ENCODE measurements around the gene PAPPA. TPM values are rescaled to one million over a fixed set of nuclear protein-coding genes. Genes with fewer than 3 reads are reported as not detected.

The PAPPA gene
- total RNA-seq, 1 donor from 2014 or later, result 219 TPM

- no peaks in the 10 kb centered on the region for H3K9me3 Mint-ChIP-seq (ENCODE audit: low read depth)
- peaks cover 3% of the 10 kb centered on the region for H3K36me3 Mint-ChIP-seq (ENCODE audit: low read depth)
- H3K27me3 Mint-ChIP-seq (ENCODE audit: low read depth), result no peaks in the 10 kb centered on the region
- H3K27ac Mint-ChIP-seq (ENCODE audit: unreplicated experiment), result peak overlapping the region; percentile 98
- H3K4me1 Mint-ChIP-seq (ENCODE audit: low read depth), result peaks cover 54% of the 10 kb centered on the region
- TF ChIP-seq, protein P1, sequence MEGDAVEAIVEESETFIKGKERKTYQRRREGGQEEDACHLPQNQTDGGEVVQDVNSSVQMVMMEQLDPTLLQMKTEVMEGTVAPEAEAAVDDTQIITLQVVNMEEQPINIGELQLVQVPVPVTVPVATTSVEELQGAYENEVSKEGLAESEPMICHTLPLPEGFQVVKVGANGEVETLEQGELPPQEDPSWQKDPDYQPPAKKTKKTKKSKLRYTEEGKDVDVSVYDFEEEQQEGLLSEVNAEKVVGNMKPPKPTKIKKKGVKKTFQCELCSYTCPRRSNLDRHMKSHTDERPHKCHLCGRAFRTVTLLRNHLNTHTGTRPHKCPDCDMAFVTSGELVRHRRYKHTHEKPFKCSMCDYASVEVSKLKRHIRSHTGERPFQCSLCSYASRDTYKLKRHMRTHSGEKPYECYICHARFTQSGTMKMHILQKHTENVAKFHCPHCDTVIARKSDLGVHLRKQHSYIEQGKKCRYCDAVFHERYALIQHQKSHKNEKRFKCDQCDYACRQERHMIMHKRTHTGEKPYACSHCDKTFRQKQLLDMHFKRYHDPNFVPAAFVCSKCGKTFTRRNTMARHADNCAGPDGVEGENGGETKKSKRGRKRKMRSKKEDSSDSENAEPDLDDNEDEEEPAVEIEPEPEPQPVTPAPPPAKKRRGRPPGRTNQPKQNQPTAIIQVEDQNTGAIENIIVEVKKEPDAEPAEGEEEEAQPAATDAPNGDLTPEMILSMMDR (IDR thresholded peaks at IDR 0.05), result peak; percentile 82
- DNase-seq (ENCODE audit: low spot score), result no peak
- H3K4me3 Mint-ChIP-seq (ENCODE audit: unreplicated experiment), result peak overlapping the region; percentile 38
These were observed 1.2 kb upstream of the PAPPA start for GRCh38 chr9:116152390-116152789.

GRCh38 chr9:116152941-116153764 lies 438 bp upstream of the PAPPA start:
- DNase-seq (ENCODE audit: low spot score), result no peak
- peak overlapping the region; percentile 98 for H3K27ac Mint-ChIP-seq (ENCODE audit: unreplicated experiment)
- H3K36me3 Mint-ChIP-seq (ENCODE audit: low read depth), result peaks cover 3% of the 10 kb centered on the region
- no peaks in the 10 kb centered on the region for H3K27me3 Mint-ChIP-seq (ENCODE audit: low read depth)
- no peaks in the 10 kb centered on the region for H3K9me3 Mint-ChIP-seq (ENCODE audit: low read depth)
- H3K4me1 Mint-ChIP-seq (ENCODE audit: low read depth), result peaks cover 61% of the 10 kb centered on the region
- H3K4me3 Mint-ChIP-seq (ENCODE audit: unreplicated experiment), result peak overlapping the region; percentile 89
- TF ChIP-seq, protein P1 (IDR thresholded peaks at IDR 0.05), result no peak

GRCh38 chr9:116154334-116154975 lies 864 bp downstream of the PAPPA start:
- no peaks in the 10 kb centered on the region for H3K27me3 Mint-ChIP-seq (ENCODE audit: low read depth)
- DNase-seq (ENCODE audit: low spot score), result no peak
- H3K4me3 Mint-ChIP-seq (ENCODE audit: unreplicated experiment), result peak overlapping the region; percentile 76
- H3K9me3 Mint-ChIP-seq (ENCODE audit: low read depth), result no peaks in the 10 kb centered on the region
- TF ChIP-seq, protein P1 (IDR thresholded peaks at IDR 0.05), result peak; percentile 11
- peaks cover 10% of the 10 kb centered on the region for H3K36me3 Mint-ChIP-seq (ENCODE audit: low read depth)
- peaks cover 72% of the 10 kb centered on the region for H3K4me1 Mint-ChIP-seq (ENCODE audit: low read depth)
- H3K27ac Mint-ChIP-seq (ENCODE audit: unreplicated experiment), result peak overlapping the region; percentile 93

- H3K4me3 Mint-ChIP-seq (ENCODE audit: unreplicated experiment), result peak overlapping the region; percentile 76
- no peaks in the 10 kb centered on the region for H3K9me3 Mint-ChIP-seq (ENCODE audit: low read depth)
- H3K36me3 Mint-ChIP-seq (ENCODE audit: low read depth), result peaks cover 12% of the 10 kb centered on the region
- no peaks in the 10 kb centered on the region for H3K27me3 Mint-ChIP-seq (ENCODE audit: low read depth)
- TF ChIP-seq, protein P1 (IDR thresholded peaks at IDR 0.05), result no peak
- no peak for DNase-seq (ENCODE audit: low spot score)
- peak overlapping the region; percentile 93 for H3K27ac Mint-ChIP-seq (ENCODE audit: unreplicated experiment)
- H3K4me1 Mint-ChIP-seq (ENCODE audit: low read depth), result peaks cover 73% of the 10 kb centered on the region
These were observed 1.5 kb downstream of the PAPPA start for GRCh38 chr9:116154976-116155697.

- Mint-ChIP-seq H3K4me1 (ENCODE audit: low read depth) (peaks cover 75% of the 10 kb centered on the region), H3K27me3 (ENCODE audit: low read depth) (no peaks in the 10 kb centered on the region), H3K4me3 (ENCODE audit: unreplicated experiment) (peak overlapping the region; percentile 76), H3K27ac (ENCODE audit: unreplicated experiment) (peak overlapping the region; percentile 93), H3K9me3 (ENCODE audit: low read depth) (no peaks in the 10 kb centered on the region), H3K36me3 (ENCODE audit: low read depth) (peaks cover 15% of the 10 kb centered on the region)
- TF ChIP-seq, protein P1 (IDR thresholded peaks at IDR 0.05), result no peak
- DNase-seq (ENCODE audit: low spot score), result no peak
These were observed 2.1 kb downstream of the PAPPA start for GRCh38 chr9:116155698-116156039.
